Amygdala (tissue), 56 donors: ENCODE measurements around the gene PIP5K1C.

ENCODE experiments used
- DNase-seq, 56 donors: peaks; one replicate each; lab custom pipeline; 2025; lab: John Stamatoyannopoulos, UW

Gene PIP5K1C

DNA sequence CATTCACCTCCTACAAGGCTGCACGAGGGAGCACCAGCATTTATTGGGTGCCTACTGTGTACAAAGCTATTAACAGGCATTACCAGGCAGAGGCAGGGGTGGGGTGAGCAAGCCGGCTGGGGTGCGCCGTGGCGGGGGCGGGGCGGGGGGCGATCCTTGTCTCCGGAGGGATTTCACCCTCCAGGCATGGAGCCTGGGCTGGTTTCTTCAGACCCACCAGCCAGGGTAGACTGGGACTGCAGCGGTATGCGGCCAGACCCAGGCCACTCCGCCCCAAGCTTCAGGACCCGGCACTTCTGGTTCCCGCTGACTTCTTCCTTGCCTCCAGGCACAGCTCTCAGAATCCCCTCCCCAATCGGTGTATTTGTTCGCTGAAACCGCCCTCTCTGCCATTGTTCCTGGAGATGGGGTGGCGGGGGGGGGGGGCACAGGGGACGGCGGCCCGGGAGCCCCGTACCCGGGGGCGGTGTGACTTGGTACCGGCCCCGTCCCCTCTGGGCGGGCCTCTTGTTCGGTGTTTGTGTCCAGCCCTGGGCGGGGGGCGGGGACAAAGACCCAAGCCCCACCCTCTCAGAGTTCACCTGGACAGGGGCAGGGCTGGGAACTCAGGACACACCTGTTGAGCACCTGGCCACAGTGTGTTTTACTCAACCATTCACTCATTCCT is 22.3 kb upstream of the PIP5K1C start:
- no peak for DNase-seq

DNA sequence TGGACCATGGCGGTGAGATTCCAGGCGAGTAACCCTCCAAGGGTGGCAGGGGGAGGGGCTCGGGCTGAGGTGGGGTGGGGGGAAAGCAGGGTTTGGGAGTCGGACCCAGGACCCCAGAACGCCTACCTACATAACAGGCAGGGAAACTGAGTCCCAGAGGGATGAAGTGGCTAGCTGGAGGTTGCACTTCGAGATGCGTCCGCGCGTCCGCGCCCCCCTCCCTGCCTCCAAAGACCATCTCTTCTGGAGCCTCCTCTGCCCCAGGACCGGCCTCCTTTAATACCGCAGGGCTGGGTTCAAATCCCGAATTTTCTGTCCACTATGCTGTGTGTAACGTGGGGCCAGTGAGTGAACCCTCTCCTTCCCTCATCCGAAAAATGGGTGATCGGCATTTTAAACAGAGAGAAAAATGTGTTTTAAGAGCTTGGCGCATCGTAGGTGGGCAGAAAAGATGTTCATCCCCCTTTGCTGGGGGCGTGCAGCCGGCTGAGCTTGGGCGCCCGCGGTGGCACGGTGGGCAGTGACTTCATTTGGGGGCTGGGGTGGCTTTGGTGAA is 21.7 kb upstream of the PIP5K1C start:
- no peak for DNase-seq

DNA sequence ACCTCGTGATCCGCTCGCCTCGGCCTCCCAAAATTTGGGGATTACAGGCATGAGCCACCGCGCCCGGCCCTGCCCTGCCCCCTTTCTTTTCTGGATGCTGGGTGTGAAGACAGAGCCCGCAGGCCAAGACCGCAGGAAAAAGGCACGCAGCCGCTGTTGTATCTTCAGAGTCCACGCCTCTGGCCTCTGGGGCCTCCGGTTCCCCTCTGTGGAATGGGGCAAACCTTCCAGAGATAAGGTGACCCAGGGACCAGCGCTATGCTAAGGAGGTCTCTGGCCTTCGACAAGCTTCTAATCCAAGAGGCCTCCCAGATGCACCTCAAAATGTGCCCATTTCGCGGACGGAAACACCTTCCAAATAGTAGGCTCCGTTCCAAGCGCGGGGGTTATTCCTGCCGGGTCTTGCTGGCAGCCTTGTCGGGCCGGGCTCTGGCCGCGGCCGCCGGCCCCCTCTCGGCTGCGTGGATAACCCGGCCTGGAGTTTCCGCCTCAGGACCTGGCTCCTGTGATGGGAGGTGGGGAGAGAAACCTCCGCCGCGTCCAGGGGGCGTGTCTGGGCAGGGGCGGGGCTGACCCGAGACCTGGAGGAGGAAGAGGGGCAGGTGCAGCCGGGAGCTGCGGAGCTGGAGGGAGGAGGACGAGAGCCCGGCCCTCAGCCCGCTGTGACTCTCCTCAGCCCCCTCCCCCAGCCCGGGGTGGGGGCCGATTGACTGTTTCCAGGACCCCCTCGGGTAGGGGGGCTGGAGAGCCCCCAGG is 21.0 kb upstream of the PIP5K1C start:
- peak in 42 of 56 donors; percentile 1 to 69 (median 20) for DNase-seq

DNA sequence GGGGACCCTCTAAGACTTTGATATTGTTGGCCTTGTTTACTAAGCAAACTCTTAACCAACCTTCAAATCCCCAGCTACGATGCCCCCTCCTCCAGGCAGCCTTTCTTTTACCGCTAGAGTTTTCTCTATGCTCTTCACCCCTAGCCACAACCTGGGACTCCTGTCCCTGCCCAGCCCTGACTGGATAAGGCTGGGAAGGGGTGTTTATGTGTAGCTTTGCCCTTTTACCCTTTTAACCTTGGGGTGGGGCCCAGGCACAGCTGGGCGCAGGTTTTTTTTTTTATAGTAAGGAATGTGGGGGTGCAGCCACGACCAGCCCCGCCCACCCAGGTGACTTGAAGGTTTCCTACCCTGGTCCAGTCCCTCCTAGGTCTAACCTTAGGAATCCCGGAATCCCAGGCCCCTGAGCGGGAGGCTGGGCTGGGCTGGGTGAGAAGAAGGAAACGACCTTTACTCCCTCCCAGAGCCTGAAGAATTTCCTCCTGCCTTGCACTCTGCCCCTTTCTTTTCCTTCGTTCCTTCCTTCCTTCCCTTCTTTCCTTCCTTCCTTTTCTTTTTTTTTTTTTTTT is 20.2 kb upstream of the PIP5K1C start:
- DNase-seq: no peak

DNA sequence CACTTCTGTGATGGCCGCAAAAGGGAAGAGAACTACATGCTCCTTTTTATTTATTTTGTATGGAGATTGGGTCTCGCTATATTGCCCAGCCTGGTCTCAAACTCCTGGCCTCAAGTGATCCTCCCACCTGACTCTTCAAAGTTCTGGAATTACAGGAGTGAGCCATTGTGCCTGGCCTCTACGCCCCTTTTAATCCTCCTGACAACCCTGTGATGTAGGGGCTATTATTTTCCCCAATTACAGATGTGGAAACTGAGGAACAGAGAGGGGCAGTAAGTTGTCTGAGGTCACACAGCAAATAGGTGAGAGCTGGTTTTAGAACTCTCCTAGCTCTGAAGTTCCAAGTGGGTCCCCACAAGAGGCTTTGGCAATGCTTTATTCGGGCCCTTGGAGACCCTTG is 19.6 kb upstream of the PIP5K1C start:
- DNase-seq: no peak

DNA sequence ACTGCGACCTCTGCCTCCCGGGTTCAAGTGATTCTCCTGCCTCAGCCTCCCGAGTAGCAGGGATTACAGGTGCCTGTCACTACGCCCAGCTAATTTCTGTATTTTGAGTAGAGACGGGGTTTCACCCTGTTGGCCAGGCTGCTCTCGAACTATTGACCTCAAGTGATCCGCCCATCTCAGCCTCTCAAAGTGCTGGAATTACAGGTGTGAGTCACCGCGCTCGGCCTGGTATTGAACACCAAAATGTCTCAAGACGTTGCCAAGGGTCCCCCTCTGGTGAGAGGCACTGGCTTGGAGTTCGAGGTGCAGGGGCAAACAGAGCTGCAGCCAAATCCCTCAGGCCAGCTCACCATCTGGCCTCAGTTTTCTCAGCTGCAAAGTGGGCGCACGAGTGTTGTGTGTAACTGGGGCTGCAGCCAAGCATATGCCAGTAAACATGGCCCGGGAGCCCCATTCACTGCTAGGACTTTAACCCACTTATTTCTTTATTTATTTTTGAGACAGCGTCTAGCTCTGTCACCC is 15.9 kb upstream of the PIP5K1C start:
- no peak for DNase-seq

DNA sequence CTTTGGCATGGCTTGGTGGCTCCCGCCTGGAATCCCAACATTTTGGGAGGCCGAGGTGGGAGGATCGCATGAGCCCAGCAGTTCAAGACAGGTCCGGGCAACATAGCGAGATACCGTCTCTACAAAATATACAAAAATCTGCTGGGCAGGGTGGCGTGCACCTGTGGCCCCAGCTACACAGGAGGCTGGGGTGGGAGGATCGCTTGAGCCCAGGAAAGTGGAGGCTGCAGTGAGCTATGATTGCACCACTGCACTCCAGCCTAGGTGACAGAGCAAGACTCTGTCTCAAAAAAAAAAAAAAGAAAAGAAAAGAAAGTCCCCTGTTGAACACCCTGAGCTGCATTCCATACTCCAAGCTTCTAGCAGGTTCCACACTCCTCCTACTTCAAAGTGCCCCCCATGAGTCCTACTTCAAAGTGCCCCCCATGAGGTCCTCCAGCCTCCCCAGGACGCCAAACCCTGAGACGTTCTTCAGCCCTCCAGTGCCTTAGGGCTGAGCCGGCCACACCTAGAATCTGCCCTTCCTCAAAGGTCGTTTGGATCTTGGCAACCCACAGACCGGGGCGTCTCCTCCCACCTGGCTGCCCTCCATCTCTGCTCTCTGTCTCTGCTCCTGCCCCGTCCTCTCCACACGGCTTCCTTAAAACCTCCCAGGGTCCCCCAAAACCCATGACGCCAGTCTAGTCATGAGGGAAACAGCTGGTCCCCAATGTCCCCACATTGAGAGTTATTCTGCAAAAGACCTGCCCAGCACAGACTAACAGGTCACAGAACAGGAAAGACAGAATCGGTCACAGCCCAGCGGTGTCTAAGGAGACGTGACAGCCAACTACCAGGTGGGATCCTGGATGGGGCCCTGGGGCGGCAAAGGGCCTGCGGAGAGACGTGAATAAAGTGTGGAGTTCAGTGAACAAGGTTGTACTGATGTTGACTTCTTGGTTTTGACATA is 12.7 kb upstream of the PIP5K1C start:
- no peak for DNase-seq

DNA sequence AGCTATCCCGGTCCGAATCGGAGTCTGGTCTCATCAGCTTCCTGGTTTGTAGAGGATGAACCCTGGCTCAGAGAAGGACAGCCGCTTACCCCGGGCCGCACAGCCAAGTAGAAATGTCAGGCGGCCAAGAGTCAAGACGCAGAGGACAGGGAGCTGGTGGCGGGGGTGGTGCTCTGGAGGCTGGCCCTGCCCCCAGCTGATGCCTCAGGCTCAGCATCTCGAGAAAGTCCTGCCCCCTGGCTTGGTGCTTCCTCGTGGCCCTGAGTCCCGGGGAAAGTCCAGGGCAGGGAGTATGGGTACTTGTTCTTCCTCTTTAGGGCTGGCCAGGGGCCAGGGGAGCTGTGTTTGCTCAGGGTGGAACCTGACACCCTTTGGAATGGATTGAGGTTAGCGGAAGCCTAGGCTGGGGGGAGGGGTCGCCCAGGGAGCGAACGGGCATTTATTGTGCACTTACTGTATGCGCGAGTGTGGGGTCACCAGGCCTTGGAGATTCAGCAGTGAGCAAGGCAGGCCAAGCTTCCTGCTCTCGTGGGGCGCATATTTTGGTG is 10.1 kb upstream of the PIP5K1C start:
- peak in 19 of 56 donors; percentile 1 to 43 (median 23) for DNase-seq

DNA sequence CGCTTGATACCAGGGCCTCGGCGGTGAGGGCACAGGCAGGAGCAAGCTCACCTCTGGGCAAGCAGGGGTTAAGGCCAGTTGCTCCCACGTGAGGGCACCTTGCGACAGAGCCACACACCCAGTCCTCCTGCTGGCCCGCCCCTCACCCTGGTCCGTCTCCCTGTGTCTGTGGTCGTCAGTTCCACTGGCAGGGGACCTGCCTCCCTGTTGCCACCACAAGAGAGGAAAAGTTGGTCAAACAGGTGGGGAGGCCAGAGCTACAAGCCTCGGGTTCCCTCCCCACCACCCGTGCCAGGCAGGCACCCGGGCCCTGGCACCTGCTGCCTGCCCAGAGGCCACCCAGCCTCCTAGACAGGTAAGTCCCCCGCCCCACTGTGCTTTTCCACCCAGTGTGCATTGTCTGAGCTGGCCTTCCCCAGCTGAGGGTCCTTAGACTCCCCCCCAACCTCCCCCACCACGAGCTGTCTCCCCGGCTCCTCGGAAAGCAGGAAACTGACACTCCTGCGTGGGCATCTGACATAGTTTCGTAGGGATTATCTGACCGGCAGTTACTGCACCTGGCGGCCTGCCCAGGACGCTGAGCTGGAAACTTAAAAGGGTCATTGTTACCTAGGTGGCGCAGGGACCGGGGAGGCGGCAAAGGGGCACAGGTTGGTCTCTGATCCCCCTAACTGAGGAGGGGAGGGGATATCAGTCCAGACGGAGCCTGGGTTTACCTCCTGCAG is 8.1 kb upstream of the PIP5K1C start, which contains the start of gene TJP3:
TSS of gene TJP3 (plus strand) at position 178 of the 725 bp plus-strand sequence. CDS start 20,049 bp downstream, outside the sequence.
- no peak for DNase-seq

DNA sequence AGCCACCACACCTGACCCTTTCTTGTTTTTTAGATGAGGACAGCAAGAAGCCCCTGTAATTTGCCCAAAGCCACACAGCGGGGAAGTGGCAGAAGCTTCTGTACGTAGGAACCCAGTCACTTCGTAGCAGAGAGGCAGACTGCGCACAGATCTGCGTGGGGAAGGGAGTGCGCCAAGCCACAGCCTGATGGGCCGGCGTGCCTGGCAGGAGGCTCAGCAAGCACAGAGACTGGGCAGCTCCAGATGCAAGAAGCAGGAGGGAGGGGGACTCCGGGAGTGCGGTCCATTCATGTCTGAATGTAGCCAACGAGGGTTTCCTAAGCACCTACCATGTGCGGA is 7.6 kb upstream of the PIP5K1C start:
- no peak for DNase-seq

DNA sequence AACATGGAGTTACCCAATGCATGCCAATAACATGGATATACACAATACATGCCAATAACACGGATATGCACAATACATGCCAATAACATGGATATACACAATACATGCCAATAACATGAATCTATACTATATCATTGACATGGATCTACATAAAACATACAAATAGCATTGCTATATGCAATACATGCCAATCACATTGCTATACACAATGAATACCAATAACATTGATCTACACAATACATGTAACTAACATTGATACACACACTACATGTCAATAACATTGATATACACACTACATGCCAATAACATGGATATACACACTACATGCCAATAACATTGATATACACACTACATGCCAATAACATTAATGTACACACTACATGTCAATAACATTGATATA is 932 bp upstream of the PIP5K1C start:
- DNase-seq: no peak

DNA sequence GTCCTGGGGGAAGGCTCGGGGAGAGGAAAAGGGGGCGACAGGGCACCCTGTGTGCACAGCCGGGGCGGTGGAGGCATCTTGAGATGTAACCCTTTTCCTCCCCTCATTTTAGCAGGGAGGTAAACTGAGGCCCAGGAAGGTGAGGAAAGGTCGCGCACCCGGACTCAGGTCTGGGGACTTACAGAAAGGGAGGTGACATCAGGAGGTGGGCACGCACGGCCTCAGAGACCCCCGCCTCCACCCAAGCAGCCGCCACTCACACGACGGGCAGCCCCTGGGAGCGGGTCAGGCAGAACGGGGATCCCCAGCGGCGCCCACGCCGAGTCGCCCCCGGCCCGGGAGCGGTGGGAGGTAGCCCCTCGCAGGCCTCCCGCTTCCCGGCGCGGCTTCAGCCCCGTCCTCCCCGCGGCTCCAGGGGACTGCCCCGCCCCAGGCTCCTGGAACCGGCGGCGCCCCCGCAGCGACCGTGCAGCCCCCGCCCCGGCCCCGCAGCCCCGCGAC is 477 bp downstream of the PIP5K1C start:
- DNase-seq: peak in 1 of 56 donors; percentile 27

DNA sequence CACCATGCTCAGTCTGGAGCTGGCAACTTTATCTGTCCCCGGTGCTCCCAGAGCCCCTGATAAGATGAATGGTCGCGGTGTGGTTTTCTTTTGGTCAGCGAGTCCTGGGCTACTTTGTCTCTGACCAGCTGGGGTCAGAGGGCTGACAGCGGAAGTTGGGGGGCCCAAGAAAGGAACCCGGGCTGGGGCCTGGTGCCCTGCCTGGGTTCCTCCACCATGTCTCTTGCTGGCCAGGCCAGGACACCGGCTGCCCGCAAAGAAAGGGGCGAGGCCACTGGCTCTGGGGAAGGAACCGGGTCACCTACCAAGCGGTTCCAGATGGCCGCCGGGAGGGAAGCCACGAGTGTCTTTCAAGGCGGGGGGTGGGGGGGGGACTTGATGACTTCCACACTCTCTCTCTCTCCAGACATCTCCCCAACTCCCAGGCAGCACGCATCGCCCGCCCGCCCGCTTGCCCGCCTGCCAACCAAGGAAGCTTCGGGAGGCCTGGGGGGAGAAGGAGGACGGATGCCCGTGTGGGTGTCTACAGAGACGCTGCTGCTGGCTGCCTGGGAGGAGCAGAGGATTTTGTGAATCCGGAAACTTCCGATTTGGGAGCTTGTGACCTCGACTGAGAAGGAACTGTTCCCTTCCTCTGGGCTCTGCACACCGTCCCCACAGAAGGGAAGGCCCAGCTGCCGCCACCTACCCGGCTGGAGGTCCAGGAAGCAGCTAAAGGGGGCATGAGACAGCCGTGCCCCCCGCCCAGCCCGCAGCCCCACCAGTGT is 1.1 kb downstream of the PIP5K1C start:
- peak in 43 of 56 donors; percentile 7 to 84 (median 35) for DNase-seq

DNA sequence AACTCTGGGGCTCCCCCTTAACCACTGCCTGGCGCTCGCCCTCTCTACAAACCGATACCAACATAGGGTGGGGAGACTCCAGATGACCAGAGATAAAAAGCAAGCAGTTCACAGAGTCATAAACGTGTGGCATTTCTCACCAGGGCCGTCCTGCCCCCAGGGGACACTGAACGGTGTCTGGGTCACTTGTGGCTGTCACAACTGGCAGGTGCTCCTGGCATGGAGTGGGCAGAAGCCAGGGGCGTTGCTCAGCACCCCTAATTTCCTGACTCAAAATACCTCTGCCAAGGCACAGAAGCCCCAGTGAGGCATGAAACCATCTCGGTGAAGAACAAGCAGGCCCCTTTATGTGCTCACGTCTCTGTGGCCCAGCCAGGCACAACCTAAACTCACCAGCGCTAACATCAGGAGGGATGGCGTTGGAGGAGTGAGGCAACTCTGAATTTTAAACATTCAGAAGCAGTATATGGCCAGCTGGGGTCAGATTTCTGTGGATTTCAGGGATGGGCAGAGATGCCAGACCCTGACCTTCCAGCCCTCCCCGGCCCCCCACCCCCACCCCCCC is 1.8 kb downstream of the PIP5K1C start:
- DNase-seq: no peak

DNA sequence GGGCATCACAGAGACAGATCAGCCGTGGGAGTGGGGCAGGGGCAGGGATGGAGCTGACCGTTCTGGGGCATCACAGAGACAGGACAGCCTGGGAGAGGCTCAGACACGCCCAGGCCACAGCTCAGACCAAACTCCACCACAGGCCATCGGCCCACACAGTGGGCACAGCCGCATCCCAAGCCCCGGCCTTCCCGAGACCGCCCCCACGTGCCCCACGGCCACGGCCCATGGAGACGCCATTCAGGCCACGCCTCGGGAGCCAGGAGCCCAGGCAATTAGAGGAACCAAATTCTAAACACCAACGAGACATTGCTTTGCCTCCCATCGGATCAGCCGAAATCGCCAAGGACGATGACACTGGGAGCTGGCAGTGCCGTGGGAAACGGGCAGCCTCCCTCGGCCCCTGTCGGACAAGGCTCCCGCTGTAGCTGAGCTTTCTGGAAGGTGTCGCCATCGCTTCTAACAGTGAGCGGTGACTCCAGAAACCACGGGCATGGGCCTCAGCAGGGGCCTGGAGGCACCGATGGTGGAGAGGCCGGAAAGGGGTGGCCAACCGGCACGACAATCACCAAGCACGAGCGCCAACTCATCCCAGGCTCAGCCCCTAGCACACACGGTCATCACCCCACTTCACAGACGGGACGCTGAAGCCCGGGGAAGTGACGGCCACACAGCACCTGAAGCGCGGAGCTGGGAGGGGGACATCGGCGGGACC is 2.4 kb downstream of the PIP5K1C start:
- no peak for DNase-seq

DNA sequence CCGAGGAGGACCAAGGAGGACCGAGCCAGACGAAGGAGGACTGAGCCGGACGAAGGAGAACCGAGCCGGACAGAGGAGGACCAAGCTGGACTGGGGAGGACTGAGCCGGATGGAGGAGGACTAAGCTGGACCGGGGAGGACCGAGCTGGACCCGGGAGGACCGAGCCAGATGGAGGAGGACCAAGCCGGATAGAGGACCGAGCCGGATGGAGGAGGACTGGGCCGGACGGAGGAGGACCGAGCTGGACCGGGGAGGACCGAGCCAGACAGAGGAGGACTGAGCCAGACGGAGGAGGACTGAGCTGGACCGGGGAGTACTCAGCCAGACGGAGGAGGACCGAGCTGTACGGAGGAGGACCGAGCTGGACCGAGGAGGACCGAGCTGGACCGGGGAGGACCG is 3.2 kb downstream of the PIP5K1C start:
- DNase-seq: no peak

DNA sequence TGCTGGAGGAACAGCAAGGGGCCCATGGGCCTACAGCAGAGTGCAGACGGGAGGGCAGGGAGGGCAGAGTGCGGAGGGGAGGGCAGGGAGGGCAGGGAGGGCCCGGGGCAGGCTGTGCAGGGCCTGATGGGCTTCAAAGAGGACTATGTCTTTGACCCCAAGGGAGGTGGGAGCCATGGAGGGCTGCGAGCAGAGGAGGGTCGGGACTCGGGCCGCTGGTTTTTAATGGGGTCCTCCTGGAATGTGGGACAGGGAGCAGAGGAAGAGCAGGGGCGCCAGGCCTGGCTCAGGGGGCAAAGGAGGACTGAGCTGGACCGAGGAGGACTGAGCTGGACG is 3.6 kb downstream of the PIP5K1C start:
- no peak for DNase-seq
